Cardiac ventricle fibroblast (primary cell): ENCODE results near the gene NUTM2F. TPM values are rescaled to one million over a fixed set of nuclear protein-coding genes. Genes with fewer than 3 reads are reported as not detected.

Experiments
- total RNA-seq: library from RNA; depleted of rRNA; stranded (reverse); fragments of >200 nt; gene quantifications from 2 replicates; pipeline ENCODE4 v1.2.3, GENCODE V29; 2015

NUTM2F gene, protein sequence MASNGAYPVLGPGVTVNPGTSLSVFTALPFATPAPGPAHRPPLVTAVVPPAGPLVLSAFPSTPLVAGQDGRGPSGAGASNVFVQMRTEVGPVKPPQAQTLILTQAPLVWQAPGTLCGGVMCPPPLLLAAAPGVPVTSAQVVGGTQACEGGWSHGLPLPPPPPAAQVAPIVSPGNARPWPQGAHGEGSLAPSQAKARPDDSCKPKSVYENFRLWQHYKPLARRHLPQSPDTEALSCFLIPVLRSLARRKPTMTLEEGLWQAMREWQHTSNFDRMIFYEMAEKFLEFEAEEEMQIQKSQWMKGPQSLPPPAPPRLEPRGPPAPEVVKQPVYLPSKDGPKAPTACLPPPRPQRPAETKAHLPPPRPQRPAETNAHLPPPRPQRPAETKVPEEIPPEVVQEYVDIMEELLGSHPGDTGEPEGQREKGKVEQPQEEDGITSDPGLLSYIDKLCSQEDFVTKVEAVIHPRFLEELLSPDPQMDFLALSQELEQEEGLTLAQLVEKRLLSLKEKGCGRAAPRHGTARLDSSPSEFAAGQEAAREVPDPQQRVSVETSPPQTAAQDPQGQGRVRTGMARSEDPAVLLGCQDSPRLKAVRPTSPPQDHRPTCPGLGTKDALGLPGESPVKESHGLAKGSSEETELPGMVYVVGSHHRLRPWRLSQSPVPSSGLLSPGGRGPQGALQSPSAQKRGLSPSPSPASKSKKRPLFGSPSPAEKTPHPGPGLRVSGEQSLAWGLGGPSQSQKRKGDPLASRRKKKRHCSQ
- not detected in 2 replicates for total RNA-seq

DNA sequence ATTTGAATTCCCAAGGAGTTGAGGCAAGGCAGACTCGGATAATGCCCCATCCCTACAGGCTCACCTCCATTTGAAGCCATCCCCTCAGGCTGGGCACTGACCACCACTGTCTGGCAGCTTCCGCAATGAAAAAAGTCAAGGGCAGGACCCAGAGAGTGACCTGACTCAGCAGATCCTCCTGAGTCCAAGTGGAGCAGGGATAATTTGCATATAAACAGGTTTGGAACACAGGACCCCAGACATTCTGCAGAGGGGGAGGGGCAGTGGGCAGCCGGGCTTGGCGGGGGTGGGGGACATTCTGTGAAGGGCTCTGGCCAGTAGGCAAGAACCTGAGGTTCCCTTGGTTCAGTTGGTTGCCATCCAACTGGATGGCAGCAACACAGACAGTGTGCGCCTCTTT is at the start of gene NUTM2F:
TSS of gene NUTM2F (minus strand) at position 101 of the 400 bp plus-strand sequence. CDS start at position 80, 21 bp downstream.

Other genes with a start within 250 kb of the NUTM2F start
- 6.1 and 7.2 TPM in 2 replicates for gene PTPDC1, start 244.2 kb downstream of the NUTM2F start, total RNA-seq
- gene ZNF169, start 69.3 kb downstream of the NUTM2F start, total RNA-seq, result 1.9 and 5.5 TPM in 2 replicates
- not detected in 2 replicates for gene PCAT7, start 226.4 kb upstream of the NUTM2F start, total RNA-seq